Spinal cord (tissue), 10 donors: ENCODE data around the gene MYH9. TPM values are rescaled to one million over a fixed set of nuclear protein-coding genes. Genes with fewer than 3 reads are reported as not detected.
"Not testable (repeated sequence)": the region's sequence is repeated elsewhere in the genome, so short reads cannot be mapped to it uniquely, and the experiment has no call there.

Experiments
- DNase-seq, 6 donors: peaks; one replicate each; pipeline versions ENCODE4 v3.0.0 to v3.0.0-alpha.2; 2013 to 2015; ENCODE audit warnings: low spot score in 6 of 6, low read depth in 4 of 6
- H3K27ac ChIP-seq: one replicate; pipeline ENCODE4 v1.5.1; 2013; ENCODE audit warnings: low read depth, low read length, control low read depth
- H3K27me3 ChIP-seq: one replicate; pipeline ENCODE4 v1.6.1; 2013; ENCODE audit warnings: low read length; ENCODE audit not compliant: control insufficient read depth, insufficient read depth
- H3K36me3 ChIP-seq: one replicate; pipeline ENCODE4 v1.6.1; 2013; ENCODE audit warnings: low read length; ENCODE audit not compliant: control insufficient read depth, insufficient read depth
- H3K4me1 ChIP-seq: one replicate; pipeline ENCODE4 v1.6.1; 2013; ENCODE audit warnings: low read length; ENCODE audit not compliant: control insufficient read depth, insufficient read depth
- H3K4me3 ChIP-seq: one replicate; pipeline ENCODE4 v1.5.1; 2013; ENCODE audit warnings: low read depth, low read length, control low read depth
- H3K9me3 ChIP-seq: one replicate; pipeline ENCODE4 v1.6.1; 2013; ENCODE audit warnings: low read length; ENCODE audit not compliant: control insufficient read depth, insufficient read depth
- WGBS: methylation state at CpG from one replicate; pipeline ENCODE4 v1.1.5; 2013; ENCODE audit warnings: missing lambda C conversion rate; ENCODE audit not compliant: insufficient coverage; 5-methylcytosine and 5-hydroxymethylcytosine counted together
- polyA plus RNA-seq, 2 donors: library from polyadenylated mRNA; unstranded; fragments of 120-200 nt; gene quantifications; one replicate each; pipeline ENCODE4 v1.2.1, GENCODE V29; 2013; ENCODE audit not compliant: insufficient read length in 2 of 2
- total RNA-seq, 2 donors: library from RNA; depleted of rRNA in 1 of 2; stranded (reverse); fragments of 120-200 nt in 1 of 2; fragments of >200 nt in 1 of 2; gene quantifications; one replicate each; pipeline versions ENCODE4 v1.2.3 to v1.2.4, GENCODE V29; 2013 to 2014
- donor health status: healthy.

Gene MYH9
- total and polyA plus RNA-seq, 4 donors, result 78.7 to 122 (median 88.2) TPM

- Histone ChIP-seq H3K36me3 (no peaks in the 10 kb centered on the region), H3K4me1 (peaks cover 7% of the 10 kb centered on the region), H3K4me3 (no peak overlapping the region), H3K27me3 (no peaks in the 10 kb centered on the region), H3K27ac (no peak overlapping the region), H3K9me3 (no peaks in the 10 kb centered on the region)
- no peak for DNase-seq
- 83% methylated on average over 1 of the region's 5 CpGs for WGBS
These were observed 37.3 kb upstream of the MYH9 start for GRCh38 chr22:36424901-36425579.

GRCh38 chr22:36424466-36424865 is 36.7 kb upstream of the MYH9 start:
- 82% methylated on average over 4 of the region's 5 CpGs for WGBS
- H3K27me3 ChIP-seq, H3K36me3 ChIP-seq, DNase-seq, H3K9me3 ChIP-seq, H3K4me1 ChIP-seq, H3K27ac ChIP-seq, H3K4me3 ChIP-seq: not testable (repeated sequence)

- Histone ChIP-seq H3K4me3 (no peak overlapping the region), H3K36me3 (no peaks in the 10 kb centered on the region), H3K27ac (no peak overlapping the region), H3K4me1 (peaks cover 16% of the 10 kb centered on the region), H3K9me3 (no peaks in the 10 kb centered on the region), H3K27me3 (no peaks in the 10 kb centered on the region)
- no peak for DNase-seq
- 80% methylated on average over 8 of the region's 16 CpGs for WGBS
These were observed 36.0 kb upstream of the MYH9 start for GRCh38 chr22:36423461-36424404.

- 88% methylated on average over 13 of the region's 14 CpGs for WGBS
- H3K4me3 ChIP-seq, result no peak overlapping the region
- H3K27me3 ChIP-seq, result no peaks in the 10 kb centered on the region
- H3K4me1 ChIP-seq, result peaks cover 18% of the 10 kb centered on the region
- no peak overlapping the region for H3K27ac ChIP-seq
- no peaks in the 10 kb centered on the region for H3K36me3 ChIP-seq
- no peaks in the 10 kb centered on the region for H3K9me3 ChIP-seq
- no peak for DNase-seq
These were observed 34.7 kb upstream of the MYH9 start for GRCh38 chr22:36422287-36423014.

GRCh38 chr22:36419912-36420882 is 32.4 kb upstream of the MYH9 start:
- Histone ChIP-seq H3K9me3 (no peaks in the 10 kb centered on the region), H3K27me3 (no peaks in the 10 kb centered on the region), H3K4me3 (no peak overlapping the region), H3K27ac (peak overlapping the region; percentile 86), H3K4me1 (peaks cover 11% of the 10 kb centered on the region), H3K36me3 (no peaks in the 10 kb centered on the region)
- WGBS, result 58% methylated on average over 6 of the region's 21 CpGs
- DNase-seq, result peak in 1 of 6 donors; percentile 56

GRCh38 chr22:36419177-36419911 is 31.6 kb upstream of the MYH9 start:
- 7% methylated on average over 9 of the region's 13 CpGs for WGBS
- peak overlapping the region; percentile 6 for H3K4me3 ChIP-seq
- H3K27ac ChIP-seq, result peak overlapping the region; percentile 86
- H3K27me3 ChIP-seq, result no peaks in the 10 kb centered on the region
- H3K9me3 ChIP-seq, result no peaks in the 10 kb centered on the region
- H3K4me1 ChIP-seq, result peaks cover 11% of the 10 kb centered on the region
- no peaks in the 10 kb centered on the region for H3K36me3 ChIP-seq
- DNase-seq, result peak in 3 of 6 donors; percentile 14 to 71 (median 22)

GRCh38 chr22:36417281-36417686 is 29.5 kb upstream of the MYH9 start:
- H3K27me3 ChIP-seq, result no peaks in the 10 kb centered on the region
- H3K27ac ChIP-seq, result no peak overlapping the region
- no peak overlapping the region for H3K4me3 ChIP-seq
- H3K36me3 ChIP-seq, result no peaks in the 10 kb centered on the region
- H3K4me1 ChIP-seq, result peaks cover 11% of the 10 kb centered on the region
- WGBS, result 86% methylated on average over 9 of the region's 9 CpGs
- no peaks in the 10 kb centered on the region for H3K9me3 ChIP-seq
- DNase-seq, result no peak

- no peak overlapping the region for H3K27ac ChIP-seq
- DNase-seq, result no peak
- H3K36me3 ChIP-seq, result no peaks in the 10 kb centered on the region
- no peaks in the 10 kb centered on the region for H3K27me3 ChIP-seq
- WGBS, result 97% methylated on average over 9 of the region's 12 CpGs
- peaks cover 11% of the 10 kb centered on the region for H3K4me1 ChIP-seq
- no peak overlapping the region for H3K4me3 ChIP-seq
- no peaks in the 10 kb centered on the region for H3K9me3 ChIP-seq
These were observed 27.8 kb upstream of the MYH9 start for GRCh38 chr22:36415415-36416168.
